ENCODE data around the gene GYPB. TPM values are rescaled to one million over a fixed set of nuclear protein-coding genes. Genes with fewer than 3 reads are reported as not detected.
"Not testable (repeated sequence)": the region's sequence is repeated elsewhere in the genome, so short reads cannot be mapped to it uniquely, and the experiment has no call there.

GYPB gene
- total and polyA plus RNA-seq, 2 of the 8 experiments (the other 6 are each of a cell fraction or from before 2014, with no cell fraction given), result not detected

DNA sequence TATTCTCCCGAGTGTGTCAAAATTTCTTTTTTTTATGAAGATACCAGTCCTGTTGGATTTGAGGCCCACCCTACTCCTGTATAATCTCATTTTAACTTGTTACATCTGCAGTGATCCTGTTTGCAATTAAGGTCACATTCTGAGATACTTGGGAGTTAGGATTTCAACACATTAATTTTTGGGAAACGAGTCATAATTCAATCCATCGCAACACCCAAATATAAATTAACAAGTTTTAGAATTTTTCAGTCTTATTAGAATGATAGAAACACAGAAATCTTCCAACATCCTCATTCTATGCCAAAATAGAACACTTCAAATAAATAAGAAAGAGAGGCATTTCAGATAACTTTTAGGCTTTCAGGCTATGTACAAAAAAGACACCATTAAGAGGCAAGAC lies 36.2 kb upstream of the GYPB start:
- H3K4me1 ChIP-seq (replicated peaks in 1 of 4; ENCODE audit: control insufficient read depth in 3 of 4, insufficient read depth in 4 of 4, low read length in 3 of 4); H3K23ac ChIP-seq (ENCODE audit: insufficient read length); H3K27me3 ChIP-seq (replicated peaks in 1 of 4; ENCODE audit: control insufficient read depth in 3 of 4, extremely low read depth in 1 of 4, insufficient read depth in 3 of 4, low read length in 3 of 4); H3K4me3 ChIP-seq (ENCODE audit: extremely low read depth in 1 of 4, insufficient read depth in 2 of 4, low read depth in 3 of 4, low read length in 4 of 4); H2BK120ac ChIP-seq (replicated peaks; ENCODE audit: low read depth, low read length); H4K91ac ChIP-seq (replicated peaks; ENCODE audit: insufficient read length, low read length); H3K9ac ChIP-seq (replicated peaks in 1 of 4; ENCODE audit: extremely low read depth in 1 of 4, low read depth in 3 of 4, low read length in 3 of 4); H2AK5ac ChIP-seq (ENCODE audit: low read depth, low read length); H2BK12ac ChIP-seq (ENCODE audit: low read depth, low read length); H3K79me2 ChIP-seq (ENCODE audit: control insufficient read depth in 1 of 2, insufficient read depth in 2 of 2, low read length in 2 of 2); H3K4ac ChIP-seq (replicated peaks; ENCODE audit: insufficient read length, low read depth, low read length); H3K4me2 ChIP-seq (ENCODE audit: insufficient read depth in 1 of 2, low read depth in 2 of 2, low read length in 2 of 2); H3K36me3 ChIP-seq (ENCODE audit: control insufficient read depth in 2 of 4, insufficient read depth in 4 of 4, low read length in 3 of 4); H3K18ac ChIP-seq (ENCODE audit: extremely low read depth, low read length); H3K23me2 ChIP-seq (ENCODE audit: low read depth, low read length); H3K27ac ChIP-seq (ENCODE audit: low read depth, low read length); H3K9me3 ChIP-seq (ENCODE audit: insufficient read depth in 2 of 2, low read depth in 1 of 2, low read length in 1 of 2); H3K79me1 ChIP-seq (ENCODE audit: low read depth, low read length); H2BK20ac ChIP-seq (ENCODE audit: low read length); H2AFZ ChIP-seq (ENCODE audit: low read length); DNase-seq (ENCODE audit: low read depth in 1 of 2, low spot score in 2 of 2); POLR2A ChIA-PET (ENCODE audit: partially characterized antibody); H4K20me1 ChIP-seq (replicated peaks in 1 of 2; ENCODE audit: control insufficient read depth in 1 of 2, insufficient read depth in 2 of 2, low read length in 2 of 2); H3K56ac ChIP-seq (replicated peaks; ENCODE audit: insufficient read length, low read depth, low read length); H2BK5ac ChIP-seq (ENCODE audit: low read depth, low read length); H3K14ac ChIP-seq (ENCODE audit: insufficient read length); H4K8ac ChIP-seq (ENCODE audit: extremely low read depth, insufficient read depth, low read length); CTCF ChIA-PET (ENCODE audit: partially characterized antibody); H2BK15ac ChIP-seq (ENCODE audit: low read length); H4K5ac ChIP-seq (ENCODE audit: insufficient read length, low read depth, low read length); FAIRE-seq: not testable (repeated sequence)
- 93% methylated on average over 3 of the region's 3 CpGs; no CpG with 5 or more reads in 1 of the 2 experiments for WGBS, 2 experiments (ENCODE audit: extremely low coverage in 1 of 2, insufficient coverage in 1 of 2, insufficient read length in 1 of 2, insufficient replicate concordance in 2 of 2, low coverage in 1 of 2, low lambda C conversion rate in 2 of 2, missing lambda C conversion rate in 1 of 2)

- H3K36me3 ChIP-seq (ENCODE audit: control insufficient read depth in 2 of 4, insufficient read depth in 4 of 4, low read length in 3 of 4); H3K56ac ChIP-seq (replicated peaks; ENCODE audit: insufficient read length, low read depth, low read length); H3K4me1 ChIP-seq (replicated peaks in 1 of 4; ENCODE audit: control insufficient read depth in 3 of 4, insufficient read depth in 4 of 4, low read length in 3 of 4); H2BK12ac ChIP-seq (ENCODE audit: low read depth, low read length); H2BK15ac ChIP-seq (ENCODE audit: low read length); H3K23me2 ChIP-seq (ENCODE audit: low read depth, low read length); H3K4me2 ChIP-seq (ENCODE audit: insufficient read depth in 1 of 2, low read depth in 2 of 2, low read length in 2 of 2); H3K9ac ChIP-seq (replicated peaks in 1 of 4; ENCODE audit: extremely low read depth in 1 of 4, low read depth in 3 of 4, low read length in 3 of 4); H2AK5ac ChIP-seq (ENCODE audit: low read depth, low read length); H3K4ac ChIP-seq (replicated peaks; ENCODE audit: insufficient read length, low read depth, low read length); H3K23ac ChIP-seq (ENCODE audit: insufficient read length); H3K14ac ChIP-seq (ENCODE audit: insufficient read length); H3K27ac ChIP-seq (ENCODE audit: low read depth, low read length); FAIRE-seq; H3K9me3 ChIP-seq (ENCODE audit: insufficient read depth in 2 of 2, low read depth in 1 of 2, low read length in 1 of 2); H3K18ac ChIP-seq (ENCODE audit: extremely low read depth, low read length); H2AFZ ChIP-seq (ENCODE audit: low read length); H4K8ac ChIP-seq (ENCODE audit: extremely low read depth, insufficient read depth, low read length); H3K4me3 ChIP-seq (ENCODE audit: extremely low read depth in 1 of 4, insufficient read depth in 2 of 4, low read depth in 3 of 4, low read length in 4 of 4); H3K79me2 ChIP-seq (ENCODE audit: control insufficient read depth in 1 of 2, insufficient read depth in 2 of 2, low read length in 2 of 2); CTCF ChIA-PET (ENCODE audit: partially characterized antibody); H4K91ac ChIP-seq (replicated peaks; ENCODE audit: insufficient read length, low read length); H2BK20ac ChIP-seq (ENCODE audit: low read length); POLR2A ChIA-PET (ENCODE audit: partially characterized antibody); H3K27me3 ChIP-seq (replicated peaks in 1 of 4; ENCODE audit: control insufficient read depth in 3 of 4, extremely low read depth in 1 of 4, insufficient read depth in 3 of 4, low read length in 3 of 4); H4K20me1 ChIP-seq (replicated peaks in 1 of 2; ENCODE audit: control insufficient read depth in 1 of 2, insufficient read depth in 2 of 2, low read length in 2 of 2); DNase-seq (ENCODE audit: low read depth in 1 of 2, low spot score in 2 of 2); H4K5ac ChIP-seq (ENCODE audit: insufficient read length, low read depth, low read length); H3K79me1 ChIP-seq (ENCODE audit: low read depth, low read length); H2BK5ac ChIP-seq (ENCODE audit: low read depth, low read length); H2BK120ac ChIP-seq (replicated peaks; ENCODE audit: low read depth, low read length): not testable (repeated sequence)
- WGBS, 2 experiments (ENCODE audit: extremely low coverage in 1 of 2, insufficient coverage in 1 of 2, insufficient read length in 1 of 2, insufficient replicate concordance in 2 of 2, low coverage in 1 of 2, low lambda C conversion rate in 2 of 2, missing lambda C conversion rate in 1 of 2), result 89% methylated on average over 1 of the region's 1 CpG; no CpG with 5 or more reads in 1 of the 2 experiments
Observed at GRCh38 chr4:144051494-144051893, 32.3 kb upstream of the GYPB start.

Data from H1 (cell line).